ENCODE measurements around the gene HELZ2. TPM values are rescaled to one million over a fixed set of nuclear protein-coding genes. Genes with fewer than 3 reads are reported as not detected.

The HELZ2 gene
- total RNA-seq, 1 experiment from 2014 or later, result 33.4 TPM

GRCh38 chr20:63599396-63600050 lies 25.5 kb upstream of the HELZ2 start:
- Histone ChIP-seq H3K9me3 (ENCODE audit: low read length) (no peaks in the 10 kb centered on the region), H3K4me2 (ENCODE audit: low read length) (no peak overlapping the region), H3F3A (ENCODE audit: low read length, unreplicated experiment) (no peaks in the 10 kb centered on the region), H2AFZ (ENCODE audit: low read length) (no peak overlapping the region), H3K27me3 (ENCODE audit: low read length) (no peaks in the 10 kb centered on the region), H4K20me1 (ENCODE audit: low read length) (no peaks in the 10 kb centered on the region), H3K9me2 (replicated peaks; ENCODE audit: low read length) (no peaks in the 10 kb centered on the region), H3K27ac (ENCODE audit: low read length) (no peak overlapping the region), H3K4me3 (ENCODE audit: low read length) (no peak overlapping the region), H3K4me1 (ENCODE audit: insufficient read depth, low read length) (no peaks in the 10 kb centered on the region; the same call in 1 of the 2 replicates), H3K9ac (ENCODE audit: low read length) (no peak overlapping the region), H3K36me3 (ENCODE audit: low read depth, low read length) (peaks cover 18% of the 10 kb centered on the region; the same call in 1 of the 2 replicates), H3K79me2 (ENCODE audit: low read length) (no peaks in the 10 kb centered on the region)
- ChIA-PET CTCF (no interaction called here), POLR2A (ENCODE audit: unreplicated experiment) (no interaction called here)
- no peak for TF ChIP-seq EZH2 (IDR thresholded peaks at IDR 0.05; ENCODE audit: low read length, unreplicated experiment)
- no peak for TF ChIP-seq EZH2phosphoT487 (IDR thresholded peaks at IDR 0.05; ENCODE audit: borderline replicate concordance, low read length)
- TF ChIP-seq CTCF (conservative IDR thresholded peaks at IDR 0.05; ENCODE audit: low read depth, low read length), result no peak
- no peak for DNase-seq
- ATAC-seq, result no peak
- no TSS peak for BruUV-seq (replicated peaks)
- intact Hi-C loops (cut with micrococcal nuclease), result no loop called here

GRCh38 chr20:63598479-63599395 lies 24.7 kb upstream of the HELZ2 start:
- Histone ChIP-seq H3K4me3 (ENCODE audit: low read length) (no peak overlapping the region), H3K27me3 (ENCODE audit: low read length) (no peaks in the 10 kb centered on the region), H2AFZ (ENCODE audit: low read length) (no peak overlapping the region), H3F3A (ENCODE audit: low read length, unreplicated experiment) (no peaks in the 10 kb centered on the region), H3K9me2 (replicated peaks; ENCODE audit: low read length) (no peaks in the 10 kb centered on the region), H4K20me1 (ENCODE audit: low read length) (no peaks in the 10 kb centered on the region), H3K36me3 (ENCODE audit: low read depth, low read length) (peaks cover 18% of the 10 kb centered on the region; the same call in 1 of the 2 replicates), H3K9ac (ENCODE audit: low read length) (no peak overlapping the region), H3K9me3 (ENCODE audit: low read length) (no peaks in the 10 kb centered on the region), H3K4me2 (ENCODE audit: low read length) (no peak overlapping the region), H3K79me2 (ENCODE audit: low read length) (no peaks in the 10 kb centered on the region), H3K27ac (ENCODE audit: low read length) (no peak overlapping the region), H3K4me1 (ENCODE audit: insufficient read depth, low read length) (no peaks in the 10 kb centered on the region; the same call in 1 of the 2 replicates)
- TF ChIP-seq EZH2phosphoT487 (IDR thresholded peaks at IDR 0.05; ENCODE audit: borderline replicate concordance, low read length) (no peak), EZH2 (IDR thresholded peaks at IDR 0.05; ENCODE audit: low read length, unreplicated experiment) (no peak), CTCF (conservative IDR thresholded peaks at IDR 0.05; ENCODE audit: low read depth, low read length) (no peak)
- no peak for ATAC-seq
- CTCF ChIA-PET, result no interaction called here
- DNase-seq, result no peak
- intact Hi-C loops (cut with micrococcal nuclease), result no loop called here
- BruUV-seq (replicated peaks), result no TSS peak
- POLR2A ChIA-PET (ENCODE audit: unreplicated experiment), result no interaction called here

All from PC-3 (cell line).